Stimulated activated CD4-positive, alpha-beta T cell treated with anti-CD3 and anti-CD28 coated beads, TNF-alpha, amount 100 ng/mL, for 48 hours (primary cell): ENCODE results near the gene CLEC5A.
"Not testable (repeated sequence)": the region's sequence is repeated elsewhere in the genome, so short reads cannot be mapped to it uniquely, and the experiment has no call there.

Experiments
- DNase-seq, 3 donors: peaks; one replicate each; pipeline ENCODE4 v3.0.0-alpha.2; 2020; ENCODE audit warnings: low read depth in 3 of 3

The CLEC5A gene

GRCh38 chr7:141946796-141947195, at the start of gene CLEC5A:
TSS of gene CLEC5A (minus strand) at chr7:141946974. CDS start at chr7:141946292, 682 bp downstream.
- DNase-seq, result no peak

GRCh38 chr7:141993354-141993753, 46.6 kb upstream of the CLEC5A start:
- no peak for DNase-seq

GRCh38 chr7:141992688-141993087, 45.9 kb upstream of the CLEC5A start:
- no peak for DNase-seq

GRCh38 chr7:141992156-141992555, 45.4 kb upstream of the CLEC5A start:
- DNase-seq, result no peak

GRCh38 chr7:141991140-141991539, 44.4 kb upstream of the CLEC5A start:
- no peak for DNase-seq

- no peak for DNase-seq
Measured at GRCh38 chr7:141990011-141990725, 43.4 kb upstream of the CLEC5A start.

- DNase-seq, result not testable (repeated sequence)
Measured at GRCh38 chr7:141987803-141988202, 41.0 kb upstream of the CLEC5A start.

GRCh38 chr7:141986923-141987322, 40.1 kb upstream of the CLEC5A start:
- DNase-seq, result no peak

- DNase-seq, result not testable (repeated sequence)
Measured at GRCh38 chr7:141985926-141986325, 39.2 kb upstream of the CLEC5A start.

- no peak for DNase-seq
Measured at GRCh38 chr7:141979568-141979967, 32.8 kb upstream of the CLEC5A start.

GRCh38 chr7:141978351-141978750, 31.6 kb upstream of the CLEC5A start:
- no peak for DNase-seq

- DNase-seq, result no peak
Measured at GRCh38 chr7:141976524-141977245, 29.9 kb upstream of the CLEC5A start.

GRCh38 chr7:141975806-141976523, 29.2 kb upstream of the CLEC5A start:
- DNase-seq, result peak; percentile 49 to 69 (median 65)

GRCh38 chr7:141974831-141975230, 28.1 kb upstream of the CLEC5A start:
- no peak for DNase-seq

- DNase-seq, result no peak
Measured at GRCh38 chr7:141973673-141974072, 26.9 kb upstream of the CLEC5A start, which contains the start of gene TAS2R38. TSS of gene TAS2R38 (minus strand) at chr7:141973773. CDS start at chr7:141973689, 84 bp downstream.

GRCh38 chr7:141960687-141961422, 14.1 kb upstream of the CLEC5A start:
- no peak for DNase-seq

- no peak for DNase-seq
Measured at GRCh38 chr7:141956084-141956483, 9.3 kb upstream of the CLEC5A start.

- no peak for DNase-seq
Measured at GRCh38 chr7:141954334-141954733, 7.6 kb upstream of the CLEC5A start.

- no peak for DNase-seq
Measured at GRCh38 chr7:141952461-141952860, 5.7 kb upstream of the CLEC5A start.

- DNase-seq, result no peak
Measured at GRCh38 chr7:141950806-141951205, 4.0 kb upstream of the CLEC5A start.

GRCh38 chr7:141949911-141950310, 3.1 kb upstream of the CLEC5A start:
- no peak for DNase-seq

- DNase-seq, result no peak
Measured at GRCh38 chr7:141949451-141949850, 2.7 kb upstream of the CLEC5A start.
